A172 (cell line): ENCODE results near the gene ARHGAP25. TPM values are rescaled to one million over a fixed set of nuclear protein-coding genes. Genes with fewer than 3 reads are reported as not detected.

ENCODE experiments used
- DNase-seq: peaks from one replicate; pipeline ENCODE4 v3.0.0-alpha.2; 2015; ENCODE audit warnings: low spot score
- total RNA-seq: library from RNA; depleted of rRNA; stranded (reverse); fragments of >200 nt; shearing (Covaris generic); gene quantifications from 2 replicates; pipeline ENCODE4 v1.2.3, GENCODE V29; 2014

ARHGAP25 gene
- total RNA-seq, 1 experiment from 2014 or later, result not detected

GRCh38 chr2:68766376-68766845, 31.8 kb downstream of the ARHGAP25 start:
- no peak for DNase-seq

GRCh38 chr2:68767031-68767961, 32.7 kb downstream of the ARHGAP25 start:
- no peak for DNase-seq

GRCh38 chr2:68767996-68768395, 33.4 kb downstream of the ARHGAP25 start:
- no peak for DNase-seq

GRCh38 chr2:68768461-68768860, 33.9 kb downstream of the ARHGAP25 start:
- no peak for DNase-seq

- no peak for DNase-seq
Measured at GRCh38 chr2:68768951-68769350, 34.3 kb downstream of the ARHGAP25 start.

GRCh38 chr2:68769586-68770270, 35.1 kb downstream of the ARHGAP25 start:
- DNase-seq, result no peak

- DNase-seq, result no peak
Measured at GRCh38 chr2:68770271-68771111, 35.9 kb downstream of the ARHGAP25 start.

- DNase-seq, result no peak
Measured at GRCh38 chr2:68771211-68771751, 36.7 kb downstream of the ARHGAP25 start.

- no peak for DNase-seq
Measured at GRCh38 chr2:68772109-68772508, 37.5 kb downstream of the ARHGAP25 start.

GRCh38 chr2:68774569-68775271, 40.1 kb downstream of the ARHGAP25 start:
- DNase-seq, result no peak

GRCh38 chr2:68775272-68775842, 40.7 kb downstream of the ARHGAP25 start:
- no peak for DNase-seq

- DNase-seq, result no peak
Measured at GRCh38 chr2:68776124-68776523, 41.5 kb downstream of the ARHGAP25 start.

- DNase-seq, result no peak
Measured at GRCh38 chr2:68779595-68779994, 45.0 kb downstream of the ARHGAP25 start.

- DNase-seq, result no peak
Measured at GRCh38 chr2:68784188-68784587, 49.6 kb downstream of the ARHGAP25 start.

GRCh38 chr2:68784915-68785314, 50.3 kb downstream of the ARHGAP25 start:
- DNase-seq, result no peak

GRCh38 chr2:68787356-68787755, 52.7 kb downstream of the ARHGAP25 start:
- no peak for DNase-seq

- DNase-seq, result no peak
Measured at GRCh38 chr2:68789603-68790002, 55.0 kb downstream of the ARHGAP25 start.

- DNase-seq, result no peak
Measured at GRCh38 chr2:68790600-68790999, 56.0 kb downstream of the ARHGAP25 start.

- no peak for DNase-seq
Measured at GRCh38 chr2:68791914-68792313, 57.3 kb downstream of the ARHGAP25 start.

GRCh38 chr2:68792751-68793150, 58.1 kb downstream of the ARHGAP25 start:
- DNase-seq, result no peak
